D721Med (cell line): ENCODE results near the gene MYBBP1A.

Experiments used
- DNase-seq: peaks from one replicate; pipeline ENCODE4 v3.0.0; 2011; ENCODE audit warnings: low spot score; ENCODE audit not compliant: insufficient read length
- FAIRE-seq: peaks from 2 replicates; lab custom pipeline; 2011; peaks lifted over from hg19 to GRCh38; lab: Jason Lieb, UNC
- CTCF ChIP-seq: IDR thresholded peaks from 2 replicates; pipeline ENCODE4 v1.5.1; 2012; ENCODE audit warnings: mild to moderate bottlenecking, control low read depth; ENCODE audit not compliant: insufficient read depth; ENCODE audit errors: missing control alignments

Gene MYBBP1A

GRCh38 chr17:4542726-4543191 lies 12.4 kb downstream of the MYBBP1A start:
- DNase-seq = no peak
- no peak for TF ChIP-seq CTCF
- no peak for FAIRE-seq

- DNase-seq (no peak), FAIRE-seq (no peak)
- TF ChIP-seq CTCF = no peak
Measured at GRCh38 chr17:4542003-4542725, 13.0 kb downstream of the MYBBP1A start.

- FAIRE-seq (no peak), DNase-seq (no peak)
- no peak for TF ChIP-seq CTCF
Measured at GRCh38 chr17:4541328-4542002, 13.7 kb downstream of the MYBBP1A start.

- DNase-seq (no peak), FAIRE-seq (no peak)
- no peak for TF ChIP-seq CTCF
Measured at GRCh38 chr17:4540687-4541327, 14.4 kb downstream of the MYBBP1A start.

- DNase-seq = no peak
- TF ChIP-seq CTCF = no peak
- no peak for FAIRE-seq
Measured at GRCh38 chr17:4540224-4540651, 14.9 kb downstream of the MYBBP1A start.

- no peak for TF ChIP-seq CTCF
- DNase-seq (no peak), FAIRE-seq (no peak)
Measured at GRCh38 chr17:4539576-4540223, 15.5 kb downstream of the MYBBP1A start.
